HCT116 (cell line): ENCODE results near the gene C7orf25. TPM values are rescaled to one million over a fixed set of nuclear protein-coding genes. Genes with fewer than 3 reads are reported as not detected.
A peak's percentile ranks its signal among the peaks of the same experiment; 100 is the strongest.

Experiments used
- ATAC-seq: fragments of 200-7000 bp; cut with Tn5 transposase; 2 replicates; pipeline ENCODE4 v1.9.1; 2020; ENCODE audit warnings: mild to moderate bottlenecking, moderate library complexity
- BruUV-seq: library from RNA; stranded (reverse); fragments of 400-500 nt; replicated peaks from 2 replicates; lab custom pipeline; 2021; lab: Mats Ljungman, UMichigan
- CTCF ChIA-PET: fragments of 300-600 bp; sonication (Branson Sonifier 250); formaldehyde crosslinking; loops from one replicate; lab custom pipeline; 2021; ENCODE audit warnings: antibody characterized with exemption; lab: Charles Lee
- POLR2A ChIA-PET: fragments of 300-600, 350-600 bp; sonication (Branson Sonifier 250); formaldehyde crosslinking; loops from one replicate; lab custom pipeline; 2021; ENCODE audit warnings: antibody characterized with exemption; lab: Charles Lee
- RAD21 ChIA-PET, 2 experiments: fragments of 300-600 bp; sonication (Branson Sonifier 250); formaldehyde crosslinking; loops; one replicate each; lab custom pipeline; 2023; ENCODE audit warnings: low total read pairs in 2 of 2; ENCODE audit not compliant: uncharacterized antibody in 2 of 2, unreplicated experiment in 2 of 2, low non-redundant PET in 1 of 2; lab: Charles Lee
- DNase-seq: peaks from one replicate; pipeline ENCODE4 v3.0.0-alpha.2; 2010; ENCODE audit warnings: low read depth, low spot score
- H2AFZ ChIP-seq: fragments of 200-600 bp; shearing (Covaris generic), sonication (generic); 2 replicates; pipeline ENCODE4 v1.6.1; 2017; ENCODE audit warnings: low read depth, mixed run types, mixed read lengths, antibody characterized with exemption, low read length; ENCODE audit not compliant: poor library complexity, severe bottlenecking
- H3K27ac ChIP-seq: 2 replicates; pipeline ENCODE4 v1.5.1; 2012; ENCODE audit warnings: low read depth, low read length
- H3K27me3 ChIP-seq: fragments of 200-600 bp; sonication (generic); 2 replicates; pipeline ENCODE4 v1.6.1; 2016; ENCODE audit warnings: mixed run types, low read length, mixed read lengths; ENCODE audit not compliant: insufficient read depth
- H3K36me3 ChIP-seq, 2 experiments: fragments of 200-500 bp in 1 of 2; fragments of 200-600 bp in 1 of 2; sonication (Bioruptor generic) in 1 of 2; sonication (generic) in 1 of 2; 2 replicates each; pipeline versions ENCODE4 v1.5.1 to v1.6.1; 2014 to 2016; ENCODE audit warnings: low read length in 2 of 2, inconsistent platforms in 1 of 2, mixed read lengths in 1 of 2, mixed run types in 1 of 2; ENCODE audit not compliant: insufficient read depth in 2 of 2, control insufficient read depth in 1 of 2
- H3K4me1 ChIP-seq, 2 experiments: fragments of 200-600 bp in 1 of 2; sonication (generic) in 1 of 2; 2 replicates each; pipeline versions ENCODE4 v1.5.1 to v1.6.1; 2012 to 2017; ENCODE audit warnings: low read length in 2 of 2, inconsistent platforms in 1 of 2, mild to moderate bottlenecking in 1 of 2, mixed read lengths in 1 of 2, mixed run types in 1 of 2, moderate library complexity in 1 of 2; ENCODE audit not compliant: insufficient read depth in 2 of 2, control insufficient read depth in 1 of 2
- H3K4me2 ChIP-seq: fragments of 200-600 bp; sonication (generic); 2 replicates; pipeline ENCODE4 v1.6.1; 2017; ENCODE audit warnings: mixed run types, low read length, mixed read lengths
- H3K4me3 ChIP-seq, 2 experiments: fragments of 200-600 bp in 1 of 2; sonication (generic) in 1 of 2; replicated peaks in 1 of 2; 2 replicates each; pipeline ENCODE4 v1.5.1; 2011 to 2016; ENCODE audit warnings: low read length in 2 of 2, control low read depth in 1 of 2, low read depth in 1 of 2, mild to moderate bottlenecking in 1 of 2, mixed read lengths in 1 of 2, mixed run types in 1 of 2
- H3K79me2 ChIP-seq: fragments of 200-600 bp; sonication (generic); 2 replicates; pipeline ENCODE4 v1.6.1; 2017; ENCODE audit warnings: mild to moderate bottlenecking, mixed run types, low read length, moderate library complexity, mixed read lengths; ENCODE audit not compliant: insufficient read depth
- H3K9ac ChIP-seq: fragments of 200-600 bp; sonication (generic); 2 replicates; pipeline ENCODE4 v1.6.1; 2016; ENCODE audit warnings: low read length, mixed read lengths
- H3K9me2 ChIP-seq: fragments of 200-600 bp; sonication (generic), shearing (Covaris generic); 2 replicates; pipeline ENCODE4 v1.6.1; 2017; ENCODE audit warnings: mixed run types, mild to moderate bottlenecking, moderate library complexity; ENCODE audit not compliant: insufficient read depth
- H3K9me3 ChIP-seq, 2 experiments: fragments of 200-500 bp in 1 of 2; fragments of 200-600 bp in 1 of 2; sonication (Bioruptor generic) in 1 of 2; sonication (generic) in 1 of 2; 2 replicates each; pipeline ENCODE4 v1.6.1; 2014 to 2017; ENCODE audit warnings: low read length in 2 of 2, mixed read lengths in 2 of 2, inconsistent platforms in 1 of 2, low read depth in 1 of 2, mild to moderate bottlenecking in 1 of 2, mixed run types in 1 of 2, moderate library complexity in 1 of 2; ENCODE audit not compliant: control insufficient read depth in 1 of 2, insufficient read depth in 1 of 2
- H4K20me1 ChIP-seq: fragments of 200-600 bp; sonication (generic), shearing (Covaris generic); 2 replicates; pipeline ENCODE4 v1.6.1; 2017; ENCODE audit warnings: mixed run types, mild to moderate bottlenecking, moderate library complexity; ENCODE audit not compliant: insufficient read depth
- EZH2phosphoT487 ChIP-seq: fragments of 200-600 bp; IDR thresholded peaks from 2 replicates; pipeline ENCODE4 v1.6.1; 2018; ENCODE audit warnings: antibody characterized with exemption, borderline replicate concordance
- FOSL1 ChIP-seq: IDR thresholded peaks from 2 replicates; pipeline ENCODE4 v1.6.1; 2012; ENCODE audit warnings: low read depth
- POLR2AphosphoS5 ChIP-seq: IDR thresholded peaks from 2 replicates; pipeline ENCODE4 v1.6.1; 2011; ENCODE audit warnings: mild to moderate bottlenecking, low read depth, low read length, moderate library complexity
- SRF ChIP-seq: IDR thresholded peaks from 2 replicates; pipeline ENCODE4 v1.6.1; 2012; ENCODE audit warnings: low read depth
- intact Hi-C: fragments of 100-400 bp; cut with micrococcal nuclease; formaldehyde crosslinking; loops from 2 replicates; pipeline ENCODE4 v1.10.0; 2022
- total RNA-seq: library from RNA; stranded (reverse); gene quantifications from one replicate; pipeline ENCODE4 v1.2.1, GENCODE V29; 2021; ENCODE audit not compliant: unreplicated experiment
- TF ChIP-seq, protein P1 (sequence below): IDR thresholded peaks from 2 replicates; pipeline ENCODE4 v1.6.1; 2012

Gene C7orf25
- total RNA-seq, 1 experiment from 2014 or later = 5.3 TPM

DNA sequence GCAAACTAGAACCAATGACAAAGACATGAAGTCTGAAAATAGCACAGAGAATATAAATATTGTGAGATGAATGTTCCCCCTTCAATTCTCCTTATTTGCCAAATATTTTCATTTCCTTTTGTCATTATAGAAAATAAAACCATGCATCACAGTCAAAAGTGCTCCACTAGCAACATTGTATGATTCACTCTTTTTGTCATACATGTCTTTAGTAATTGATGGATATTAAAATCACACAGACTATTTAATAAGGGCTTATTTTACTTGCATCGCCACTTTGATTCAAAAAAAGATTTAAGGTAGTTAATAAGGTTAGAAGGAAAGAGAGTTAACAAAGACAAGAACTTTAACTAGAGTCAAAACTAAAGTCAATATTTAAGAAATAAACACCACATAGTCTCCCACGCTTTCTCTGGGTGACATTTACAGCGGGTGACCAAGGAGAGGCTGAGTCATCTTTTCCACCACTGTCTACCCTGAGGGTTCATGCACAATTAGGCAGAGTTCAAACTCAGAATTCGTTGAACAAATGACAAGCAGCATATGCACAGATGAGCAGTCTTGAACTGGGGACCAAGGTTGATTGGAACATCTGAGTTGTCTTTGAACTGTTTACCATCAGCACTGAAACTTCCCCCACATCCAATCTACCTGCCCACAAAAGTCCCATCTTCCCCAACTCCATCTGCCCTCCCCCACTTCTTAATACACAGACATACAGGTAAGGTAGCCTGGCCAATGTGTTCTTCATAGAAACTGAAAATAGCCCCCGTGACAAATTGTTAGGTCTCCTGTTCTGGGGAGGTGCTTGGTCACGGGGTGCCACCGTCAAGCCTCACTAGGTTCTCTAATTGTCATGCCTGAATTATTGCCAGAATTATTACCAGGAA lies 42.5 kb downstream of the C7orf25 start (continued):
- TF ChIP-seq, protein P1, sequence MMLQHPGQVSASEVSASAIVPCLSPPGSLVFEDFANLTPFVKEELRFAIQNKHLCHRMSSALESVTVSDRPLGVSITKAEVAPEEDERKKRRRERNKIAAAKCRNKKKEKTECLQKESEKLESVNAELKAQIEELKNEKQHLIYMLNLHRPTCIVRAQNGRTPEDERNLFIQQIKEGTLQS = peak; percentile 46; the same call in 1 of the 2 replicates
- TF ChIP-seq SRF = no peak
- TF ChIP-seq EZH2phosphoT487 = no peak
- TF ChIP-seq POLR2AphosphoS5 = no peak
- TF ChIP-seq FOSL1 = peak; percentile 77

DNA sequence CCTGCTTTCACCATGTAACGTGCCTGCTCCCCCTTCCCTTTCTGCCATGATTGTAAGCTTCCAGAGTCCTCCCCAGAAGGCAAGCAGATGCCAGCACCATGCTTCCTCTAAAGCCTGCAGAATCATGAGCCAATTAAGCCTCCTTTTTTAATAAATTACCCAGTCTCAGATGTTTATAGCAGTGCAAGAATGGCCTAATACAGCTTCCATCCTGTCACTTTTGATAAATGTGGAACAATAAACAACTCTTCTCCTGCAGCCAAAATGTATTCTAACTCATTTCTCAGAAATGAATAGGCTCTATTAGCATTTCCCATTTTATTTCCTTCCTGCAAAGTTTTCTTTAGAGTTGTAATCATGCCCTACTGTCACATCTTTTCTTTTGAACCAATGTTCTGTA lies 43.4 kb downstream of the C7orf25 start:
- DNase-seq (no peak), ATAC-seq (no peak)
- Histone ChIP-seq H3K4me2 (no peak overlapping the region), H3K79me2 (no peaks in the 10 kb centered on the region), H3K4me1 (peaks cover 9 to 10% of the 10 kb centered on the region in 2 experiments), H3K4me3 (no peak overlapping the region), H4K20me1 (no peaks in the 10 kb centered on the region), H3K27me3 (peaks cover 3% of the 10 kb centered on the region; the same call in 1 of the 2 replicates), H3K27ac (no peak overlapping the region), H2AFZ (no peak overlapping the region), H3K9ac (no peak overlapping the region), H3K9me3 (no peaks in the 10 kb centered on the region), H3K9me2 (no peaks in the 10 kb centered on the region), H3K36me3 (no peaks in the 10 kb centered on the region)
- no TSS peak for BruUV-seq
- intact Hi-C loops = no loop called here
- ChIA-PET RAD21 (no interaction called here), POLR2A (no interaction called here), CTCF (no interaction called here)
- no peak for TF ChIP-seq FOSL1

Other genes with a start within 250 kb of the C7orf25 start
- gene PSMA2, start 20.1 kb upstream of the C7orf25 start, total RNA-seq = 152 TPM
- gene MRPL32, start 20.3 kb upstream of the C7orf25 start, total RNA-seq = 47.5 TPM
- 5.6 TPM for gene HECW1, start 200.6 kb upstream of the C7orf25 start, total RNA-seq